Stimulated activated naive CD8-positive, alpha-beta T cell treated with anti-CD3 and anti-CD28 coated beads, Interleukin-15, amount 100 ng/mL, for 72 hours (primary cell): ENCODE results near the gene SCML2.
"Not testable (repeated sequence)": the region's sequence is repeated elsewhere in the genome, so short reads cannot be mapped to it uniquely, and the experiment has no call there.

ENCODE experiments used
- ATAC-seq: fragments of 150-1000 bp; cut with Tn5 transposase; 2 replicates; pipeline ENCODE4 v1.10.0; 2021; ENCODE audit warnings: mild to moderate bottlenecking, moderate library complexity
- DNase-seq, 2 donors: peaks; one replicate each; pipeline ENCODE4 v3.0.0; 2021 to 2022
- H3K27ac Mint-ChIP-seq, 2 donors: one replicate each; pipeline ENCODE4 v1.8.0; 2022; ENCODE audit warnings: mild to moderate bottlenecking in 2 of 2, mixed read lengths in 2 of 2, moderate library complexity in 2 of 2
- H3K27me3 Mint-ChIP-seq: one replicate; pipeline ENCODE4 v1.8.0; 2022; ENCODE audit warnings: mixed read lengths
- H3K4me1 Mint-ChIP-seq: one replicate; pipeline ENCODE4 v1.8.0; 2022; ENCODE audit warnings: mild to moderate bottlenecking, mixed read lengths
- H3K4me3 Mint-ChIP-seq, 2 donors: one replicate each; pipeline ENCODE4 v1.8.0; 2022; ENCODE audit warnings: mild to moderate bottlenecking in 2 of 2, mixed read lengths in 2 of 2, moderate library complexity in 1 of 2
- H3K9me3 Mint-ChIP-seq, 2 donors: one replicate each; pipeline ENCODE4 v1.8.0; 2022; ENCODE audit warnings: mixed read lengths in 2 of 2

SCML2 gene

GRCh38 chrX:18354369-18355223 is at the start of gene SCML2:
Gene SCML2, minus strand, starts transcription at chrX:18354688. Its CDS starts 20,617 bp downstream, at chrX:18334071.
- ATAC-seq (peak; percentile 77), DNase-seq (peak; percentile 25 to 31)
- H3K9me3 Mint-ChIP-seq, result no peaks in the 10 kb centered on the region
- peak within 1 kb of the TSS in 1 of 2 donors; percentile 67 for H3K27ac Mint-ChIP-seq
- H3K27me3 Mint-ChIP-seq, result peaks cover 17% of the 10 kb centered on the region
- H3K4me3 Mint-ChIP-seq, result peak within 1 kb of the TSS; percentile 77 to 78
- H3K4me1 Mint-ChIP-seq, result peaks cover 6% of the 10 kb centered on the region

GRCh38 chrX:18401848-18402213 is 47.3 kb upstream of the SCML2 start:
- Mint-ChIP-seq H3K9me3 (no peaks in the 10 kb centered on the region), H3K27ac (peak overlapping the region; percentile 66 to 96), H3K27me3 (no peaks in the 10 kb centered on the region), H3K4me3 (no peak overlapping the region), H3K4me1 (no peaks in the 10 kb centered on the region)
- no peak for ATAC-seq
- DNase-seq, result no peak

- Mint-ChIP-seq H3K4me3 (no peak overlapping the region), H3K4me1 (no peaks in the 10 kb centered on the region), H3K27ac (no peak overlapping the region), H3K9me3 (no peaks in the 10 kb centered on the region), H3K27me3 (no peaks in the 10 kb centered on the region)
- DNase-seq, result no peak
- no peak for ATAC-seq
Observed at GRCh38 chrX:18394477-18394876, 40.0 kb upstream of the SCML2 start.

GRCh38 chrX:18390941-18391538 is 36.6 kb upstream of the SCML2 start:
- H3K27ac Mint-ChIP-seq, result no peak overlapping the region
- H3K4me3 Mint-ChIP-seq, result no peak overlapping the region
- H3K9me3 Mint-ChIP-seq, result no peaks in the 10 kb centered on the region
- ATAC-seq (no peak), DNase-seq (peak; percentile 16 to 29)
- no peaks in the 10 kb centered on the region for H3K27me3 Mint-ChIP-seq
- H3K4me1 Mint-ChIP-seq, result no peaks in the 10 kb centered on the region

- Mint-ChIP-seq H3K9me3 (no peaks in the 10 kb centered on the region), H3K4me1 (no peaks in the 10 kb centered on the region), H3K27ac (no peak overlapping the region), H3K27me3 (no peaks in the 10 kb centered on the region), H3K4me3 (no peak overlapping the region)
- no peak for DNase-seq
- ATAC-seq, result no peak
Observed at GRCh38 chrX:18389966-18390365, 35.5 kb upstream of the SCML2 start.

- H3K9me3 Mint-ChIP-seq, result no peaks in the 10 kb centered on the region
- peak; percentile 56 for ATAC-seq
- DNase-seq, result peak; percentile 3 to 19
- no peaks in the 10 kb centered on the region for H3K27me3 Mint-ChIP-seq
- H3K4me3 Mint-ChIP-seq, result no peak overlapping the region
- H3K27ac Mint-ChIP-seq, result no peak overlapping the region
- peaks cover 5% of the 10 kb centered on the region for H3K4me1 Mint-ChIP-seq
Observed at GRCh38 chrX:18377796-18378195, 23.3 kb upstream of the SCML2 start.

- DNase-seq, H3K4me1 Mint-ChIP-seq, H3K27me3 Mint-ChIP-seq, H3K27ac Mint-ChIP-seq, H3K4me3 Mint-ChIP-seq, H3K9me3 Mint-ChIP-seq, ATAC-seq: not testable (repeated sequence)
Observed at GRCh38 chrX:18375131-18375805, 20.8 kb upstream of the SCML2 start.

- not testable (repeated sequence) for H3K4me3 Mint-ChIP-seq, H3K9me3 Mint-ChIP-seq, H3K4me1 Mint-ChIP-seq, H3K27ac Mint-ChIP-seq, DNase-seq, H3K27me3 Mint-ChIP-seq, ATAC-seq
Observed at GRCh38 chrX:18369096-18369495, 14.6 kb upstream of the SCML2 start.

GRCh38 chrX:18368402-18368801 is 13.9 kb upstream of the SCML2 start:
- H3K27me3 Mint-ChIP-seq, result no peaks in the 10 kb centered on the region
- no peak overlapping the region for H3K4me3 Mint-ChIP-seq
- no peaks in the 10 kb centered on the region for H3K9me3 Mint-ChIP-seq
- no peak overlapping the region for H3K27ac Mint-ChIP-seq
- ATAC-seq, result no peak
- no peak for DNase-seq
- no peaks in the 10 kb centered on the region for H3K4me1 Mint-ChIP-seq

- Mint-ChIP-seq H3K27ac (peak overlapping the region in 1 of 2 donors; percentile 48), H3K4me3 (no peak overlapping the region), H3K9me3 (no peaks in the 10 kb centered on the region), H3K27me3 (no peaks in the 10 kb centered on the region), H3K4me1 (no peaks in the 10 kb centered on the region)
- ATAC-seq, result no peak
- DNase-seq, result no peak
Observed at GRCh38 chrX:18360867-18361266, 6.4 kb upstream of the SCML2 start.

- DNase-seq, result peak; percentile 13 to 23
- no peak overlapping the region for H3K27ac Mint-ChIP-seq
- no peaks in the 10 kb centered on the region for H3K9me3 Mint-ChIP-seq
- peak overlapping the region; percentile 77 to 78 for H3K4me3 Mint-ChIP-seq
- ATAC-seq, result peak; percentile 79
- H3K4me1 Mint-ChIP-seq, result peaks cover 6% of the 10 kb centered on the region
- peaks cover 17% of the 10 kb centered on the region for H3K27me3 Mint-ChIP-seq
Observed at GRCh38 chrX:18353931-18354368, 538 bp downstream of the SCML2 start.

GRCh38 chrX:18351784-18352183 is 2.7 kb downstream of the SCML2 start:
- H3K27ac Mint-ChIP-seq, result no peak overlapping the region
- no peak for DNase-seq
- H3K27me3 Mint-ChIP-seq, result peaks cover 17% of the 10 kb centered on the region
- peaks cover 6% of the 10 kb centered on the region for H3K4me1 Mint-ChIP-seq
- ATAC-seq, result no peak
- H3K9me3 Mint-ChIP-seq, result no peaks in the 10 kb centered on the region
- H3K4me3 Mint-ChIP-seq, result no peak overlapping the region

GRCh38 chrX:18348047-18348446 is 6.4 kb downstream of the SCML2 start:
- Mint-ChIP-seq H3K9me3 (no peaks in the 10 kb centered on the region), H3K27ac (no peak overlapping the region), H3K4me1 (no peaks in the 10 kb centered on the region), H3K4me3 (no peak overlapping the region), H3K27me3 (peaks cover 10% of the 10 kb centered on the region)
- ATAC-seq (no peak), DNase-seq (no peak)

- DNase-seq, result no peak
- Mint-ChIP-seq H3K9me3 (no peaks in the 10 kb centered on the region), H3K4me3 (no peak overlapping the region), H3K27ac (no peak overlapping the region), H3K27me3 (no peaks in the 10 kb centered on the region), H3K4me1 (no peaks in the 10 kb centered on the region)
- ATAC-seq, result no peak
Observed at GRCh38 chrX:18309401-18309800, 45.1 kb downstream of the SCML2 start.

GRCh38 chrX:18297251-18297650 is 57.2 kb downstream of the SCML2 start:
- ATAC-seq, result no peak
- no peaks in the 10 kb centered on the region for H3K27me3 Mint-ChIP-seq
- H3K4me3 Mint-ChIP-seq, result no peak overlapping the region
- peaks cover 14 to 23% of the 10 kb centered on the region in 2 donors for H3K9me3 Mint-ChIP-seq
- no peak overlapping the region for H3K27ac Mint-ChIP-seq
- H3K4me1 Mint-ChIP-seq, result no peaks in the 10 kb centered on the region
- no peak for DNase-seq

- ATAC-seq (no peak), DNase-seq (no peak)
- no peak overlapping the region for H3K27ac Mint-ChIP-seq
- peaks cover 14 to 23% of the 10 kb centered on the region in 2 donors for H3K9me3 Mint-ChIP-seq
- H3K4me1 Mint-ChIP-seq, result no peaks in the 10 kb centered on the region
- H3K4me3 Mint-ChIP-seq, result no peak overlapping the region
- no peaks in the 10 kb centered on the region for H3K27me3 Mint-ChIP-seq
Observed at GRCh38 chrX:18294893-18295292, 59.6 kb downstream of the SCML2 start.
